Measurements from ENCODE around the gene MDM4.

Gene MDM4

GRCh38 chr1:204581759-204582158 lies 65.6 kb downstream of the MDM4 start:
- DNase-seq: no peak

DNA sequence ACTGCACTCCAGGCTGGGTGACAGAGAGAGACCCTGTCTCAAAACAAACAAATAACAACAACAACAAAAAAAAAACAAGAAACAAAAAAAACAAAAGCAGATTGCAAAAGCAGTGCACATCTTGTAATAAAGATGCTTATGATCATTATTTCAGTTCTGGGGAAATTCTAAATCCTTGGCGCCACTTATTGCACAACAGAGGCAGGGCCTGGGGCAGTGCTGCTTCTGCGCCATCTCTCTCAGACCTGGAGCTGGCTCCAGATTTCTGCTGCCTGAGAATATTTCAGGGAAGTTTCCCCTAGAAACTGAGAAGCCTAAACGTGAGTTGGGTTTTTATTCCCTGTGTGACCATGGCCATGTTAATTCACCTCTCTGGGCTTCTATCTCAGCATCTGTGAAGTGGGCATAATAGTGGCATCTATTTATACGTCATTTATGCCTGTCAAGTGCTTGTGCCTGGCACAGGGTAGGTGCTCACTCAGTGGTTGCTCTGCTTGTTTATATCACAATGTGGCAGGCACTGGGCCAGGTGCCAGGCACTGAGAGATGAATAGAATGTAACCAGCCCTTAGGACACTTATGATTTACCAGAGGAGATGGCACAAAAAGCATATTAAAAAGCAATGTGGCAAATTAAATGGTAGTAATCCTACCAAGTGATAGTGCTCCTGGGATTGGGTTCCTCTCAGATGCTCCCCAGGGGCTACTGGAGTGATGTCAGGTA lies 67.9 kb downstream of the MDM4 start:
- DNase-seq: no peak

DNA sequence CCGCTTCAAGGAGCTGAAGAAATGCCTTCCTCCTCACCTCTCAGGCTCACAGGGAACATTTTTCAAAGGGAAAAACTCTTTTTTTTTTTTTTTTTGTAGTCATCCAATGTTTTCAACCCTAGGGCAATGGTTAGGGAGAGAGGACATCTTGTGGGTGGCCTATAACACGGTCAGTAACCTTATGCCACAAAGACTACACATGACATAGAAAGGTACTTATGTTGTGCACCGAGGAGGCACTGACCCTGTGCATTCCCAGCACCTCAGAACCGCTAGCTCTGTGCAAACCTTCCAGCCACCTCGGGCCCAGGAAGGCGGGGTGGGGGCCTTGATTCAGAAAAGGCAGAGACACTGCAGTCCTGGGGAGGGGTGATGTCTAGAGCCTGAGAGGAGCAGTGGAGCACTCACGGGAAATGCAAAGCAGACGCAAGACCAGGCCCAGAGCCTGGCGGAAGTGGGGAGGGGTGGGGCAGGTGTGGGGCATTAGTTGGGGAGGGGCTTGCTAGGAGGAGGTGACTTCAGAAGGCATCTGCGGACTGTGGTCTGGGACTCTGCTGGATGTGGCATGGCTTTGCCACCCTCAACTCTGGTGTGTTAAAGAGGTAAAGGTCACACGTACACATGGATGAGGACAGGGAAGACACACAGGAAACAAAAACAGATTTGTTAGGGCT lies 68.6 kb downstream of the MDM4 start:
- DNase-seq: peak; percentile 20

- DNase-seq: no peak
These were observed 71.4 kb downstream of the MDM4 start for GRCh38 chr1:204587621-204588020.

DNA sequence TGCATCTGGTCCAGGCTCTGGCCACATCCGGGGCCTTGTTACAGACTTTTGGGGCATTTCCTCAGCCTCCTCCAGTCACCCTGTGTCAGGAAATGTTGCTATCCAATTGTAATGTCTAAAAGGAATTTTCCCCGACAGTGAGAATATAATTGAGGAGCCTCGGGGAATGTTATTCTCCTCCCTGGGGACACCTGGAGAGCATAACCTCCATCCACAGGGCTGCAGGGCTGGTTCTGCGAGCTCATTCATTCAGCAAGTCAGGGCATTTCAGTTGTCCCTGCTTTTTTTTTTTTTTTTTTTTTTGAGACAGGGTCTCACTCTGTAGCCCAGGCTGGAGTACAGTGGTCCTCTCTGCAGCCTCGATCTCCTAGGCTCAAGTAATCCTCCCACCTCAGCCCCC lies 72.6 kb downstream of the MDM4 start:
- no peak for DNase-seq

DNA sequence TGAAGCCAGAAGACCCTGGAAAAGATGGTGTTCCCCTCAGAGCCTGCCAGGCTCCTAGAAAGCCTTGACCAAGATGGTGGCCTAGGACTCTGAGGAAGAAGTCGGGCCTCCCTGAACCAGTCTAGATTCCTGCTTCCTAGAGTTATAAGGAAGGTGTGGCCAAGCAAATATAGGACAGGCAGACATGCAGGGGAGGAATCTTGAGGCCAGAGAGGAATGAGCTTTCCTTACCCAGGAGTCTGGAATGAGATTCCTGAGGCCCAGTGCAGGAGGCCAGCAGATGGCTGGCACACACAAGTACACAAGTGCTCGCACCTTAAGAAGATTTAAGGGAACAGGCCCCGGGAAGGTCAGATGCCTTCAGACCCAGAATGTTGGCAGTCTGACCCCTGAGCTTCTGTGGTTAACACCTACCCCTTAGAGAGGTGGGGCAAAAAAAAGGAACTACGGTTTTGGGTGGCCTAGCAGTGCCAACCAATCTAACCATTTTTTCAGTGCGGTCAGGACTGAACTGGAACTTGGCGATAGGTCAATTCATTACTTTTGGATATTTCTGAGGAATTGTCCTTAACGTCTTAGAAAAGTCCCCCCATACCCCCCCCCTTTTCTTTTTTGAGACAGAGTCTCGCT lies 73.3 kb downstream of the MDM4 start:
- no peak for DNase-seq

- DNase-seq: no peak
These were observed 75.4 kb downstream of the MDM4 start for GRCh38 chr1:204591473-204592090.

DNA sequence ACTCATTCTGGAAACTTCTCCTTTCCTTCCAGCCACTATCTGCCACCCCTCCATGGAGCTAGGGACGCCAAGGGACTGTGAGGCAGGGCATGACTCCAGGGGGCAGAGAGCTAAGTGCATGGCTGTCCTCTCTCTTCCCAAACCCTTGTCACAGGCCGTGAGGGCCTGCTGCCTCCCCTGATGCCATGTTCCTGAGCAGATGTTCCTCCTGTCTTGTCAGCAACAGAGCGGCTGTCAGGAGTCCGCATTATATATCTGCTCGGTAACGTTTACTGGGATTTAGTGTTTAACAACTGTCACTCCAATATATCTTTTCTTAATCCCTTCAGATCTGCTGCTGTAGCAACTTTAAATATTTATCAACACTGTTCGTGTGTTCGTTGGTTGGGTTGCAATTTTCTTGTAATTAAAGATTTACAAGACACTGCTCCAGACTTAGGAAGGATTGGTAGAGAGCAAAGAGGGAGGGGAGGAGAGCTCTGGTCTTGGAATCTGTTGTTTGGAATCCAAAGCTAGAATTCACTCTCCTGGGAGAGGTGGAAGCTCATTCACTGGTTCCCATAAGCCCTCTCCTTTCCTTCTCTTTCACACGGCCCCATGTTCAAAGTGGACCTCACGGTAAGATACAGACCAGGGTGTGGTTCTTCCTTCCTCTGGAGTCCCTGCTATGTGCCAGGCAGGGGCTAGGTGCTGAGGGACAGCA lies 76.2 kb downstream of the MDM4 start:
- no peak for DNase-seq

DNA sequence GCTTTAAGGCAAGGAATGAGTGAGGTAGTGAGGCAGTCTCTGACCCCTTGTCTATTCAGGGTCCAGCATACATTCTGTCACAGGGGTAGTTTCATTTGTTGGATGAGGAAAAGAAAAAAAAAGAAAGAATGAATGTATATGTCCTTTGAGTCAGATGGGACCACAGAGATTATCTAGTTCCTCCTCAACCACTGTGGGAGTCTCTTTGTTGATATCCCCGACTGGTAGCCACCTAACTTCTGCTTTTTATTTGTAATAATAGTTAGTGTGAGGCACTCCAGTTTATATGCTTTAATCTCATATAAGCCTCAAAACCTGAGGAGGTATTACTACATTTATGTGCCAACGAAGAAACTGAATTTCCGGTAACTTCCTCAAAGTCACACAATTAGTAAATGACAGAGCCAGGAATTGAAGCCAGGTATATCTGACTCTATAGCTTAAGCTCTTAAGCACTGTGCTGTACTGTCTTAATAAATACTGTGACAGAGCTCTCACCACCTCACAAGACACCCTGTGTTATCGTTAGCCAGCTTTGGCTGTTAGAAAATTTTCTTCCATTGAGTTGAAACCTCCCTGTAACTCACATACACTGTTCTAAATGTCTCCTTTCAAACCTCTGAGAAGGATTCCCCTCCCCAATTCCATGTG lies 82.2 kb downstream of the MDM4 start:
- DNase-seq: no peak

GRCh38 chr1:204599098-204599497 lies 82.9 kb downstream of the MDM4 start:
- DNase-seq: no peak

- DNase-seq: no peak
These were observed 83.4 kb downstream of the MDM4 start for GRCh38 chr1:204599596-204599995.

DNA sequence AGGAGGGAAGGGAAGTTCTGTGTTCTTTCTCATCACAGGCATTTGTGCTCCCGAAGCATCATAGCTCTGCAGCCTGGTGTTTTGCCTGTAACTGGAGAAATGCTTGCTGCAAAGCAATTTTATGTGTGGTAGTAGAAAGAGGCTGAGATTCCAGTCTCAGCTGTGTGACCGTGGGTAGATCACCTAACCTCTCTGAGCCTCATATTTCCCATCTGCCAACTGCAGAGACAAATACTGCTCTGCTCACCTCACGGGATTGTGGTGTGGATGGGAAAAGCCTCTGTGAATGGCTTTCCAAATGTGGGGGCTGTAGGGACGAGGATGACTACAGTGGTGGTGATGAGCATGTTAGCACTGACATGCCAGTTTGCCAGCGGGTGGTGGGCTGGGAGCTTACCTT lies 84.0 kb downstream of the MDM4 start:
- no peak for DNase-seq

- DNase-seq: no peak
These were observed 84.8 kb downstream of the MDM4 start for GRCh38 chr1:204600968-204601367.

DNA sequence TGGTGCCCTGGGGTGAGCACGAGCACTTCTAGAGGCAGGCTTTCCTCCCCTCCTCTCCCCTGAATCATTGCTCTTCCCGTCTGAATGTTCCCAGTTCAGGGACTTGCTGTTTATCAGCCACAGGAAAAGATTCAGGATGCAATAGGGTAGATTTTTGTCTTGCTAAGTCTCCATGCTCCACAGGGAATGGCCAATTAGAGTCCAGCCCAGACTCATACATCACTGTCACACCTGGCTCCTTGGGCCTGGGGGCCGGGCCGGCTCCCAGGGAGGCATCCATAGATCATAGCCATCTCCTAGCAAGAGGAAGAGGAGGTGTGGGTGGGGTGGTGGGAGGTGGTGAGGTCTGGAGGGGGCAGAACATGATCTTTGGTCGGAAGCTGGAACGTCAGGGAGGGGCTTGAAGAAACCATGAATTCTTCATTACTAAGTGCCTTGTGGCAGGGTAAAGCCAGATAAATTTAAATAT lies 85.9 kb downstream of the MDM4 start:
- no peak for DNase-seq

- DNase-seq: no peak
These were observed 86.8 kb downstream of the MDM4 start for GRCh38 chr1:204602871-204603542.

DNA sequence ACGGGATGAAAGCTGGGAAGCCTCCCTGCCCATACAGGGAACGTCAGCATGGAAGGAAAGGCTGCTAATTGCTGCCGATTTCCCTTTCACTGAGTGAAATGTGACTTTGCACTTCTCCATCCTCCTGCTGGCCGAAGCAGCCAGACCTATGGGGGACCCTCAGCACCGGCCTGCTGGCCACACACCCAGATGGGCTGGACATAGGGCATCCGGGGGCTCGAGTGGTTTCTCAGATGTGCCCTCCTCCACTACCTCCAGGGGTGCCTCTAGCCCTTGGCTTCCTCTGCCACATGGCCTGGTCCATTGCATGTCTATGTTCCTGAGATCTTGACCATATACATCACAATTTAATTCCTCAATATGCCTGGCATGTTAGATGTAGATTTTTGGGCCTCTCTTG lies 89.6 kb downstream of the MDM4 start:
- DNase-seq: no peak
